ENCODE data around the gene ATG7.
"Not testable (repeated sequence)": the region's sequence is repeated elsewhere in the genome, so short reads cannot be mapped to it uniquely, and the experiment has no call there.

Gene ATG7

DNA sequence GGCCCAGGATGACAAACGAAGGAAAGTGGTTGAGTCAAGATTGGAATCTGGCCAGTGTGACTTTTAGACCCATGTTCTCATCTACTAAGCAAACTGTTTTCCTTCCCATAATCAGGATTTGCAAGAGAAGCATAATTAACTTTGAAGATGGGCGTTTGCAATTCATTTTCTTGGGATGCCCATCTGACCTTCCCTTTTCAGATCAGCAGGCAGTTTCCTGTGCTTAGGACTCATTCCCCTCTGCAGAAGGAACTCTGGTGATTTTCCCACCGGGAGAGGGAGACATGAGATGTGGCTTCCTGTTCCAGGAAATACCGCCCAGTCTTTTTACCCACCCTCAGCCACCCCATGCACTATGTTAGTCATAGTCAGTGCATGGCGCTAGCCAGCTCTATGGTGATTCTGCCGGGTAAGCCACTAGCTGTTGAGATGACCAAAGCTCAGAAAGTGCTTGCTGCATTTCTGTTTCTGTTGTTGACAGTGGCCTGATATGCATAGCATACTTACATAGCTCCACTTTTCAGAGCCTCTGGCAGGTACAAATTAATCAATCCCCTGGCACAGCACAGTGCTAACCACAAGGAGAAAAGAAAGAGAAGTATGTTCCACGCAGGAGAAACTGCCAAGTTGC lies 242.1 kb downstream of the ATG7 start:
- no peak for DNase-seq

DNA sequence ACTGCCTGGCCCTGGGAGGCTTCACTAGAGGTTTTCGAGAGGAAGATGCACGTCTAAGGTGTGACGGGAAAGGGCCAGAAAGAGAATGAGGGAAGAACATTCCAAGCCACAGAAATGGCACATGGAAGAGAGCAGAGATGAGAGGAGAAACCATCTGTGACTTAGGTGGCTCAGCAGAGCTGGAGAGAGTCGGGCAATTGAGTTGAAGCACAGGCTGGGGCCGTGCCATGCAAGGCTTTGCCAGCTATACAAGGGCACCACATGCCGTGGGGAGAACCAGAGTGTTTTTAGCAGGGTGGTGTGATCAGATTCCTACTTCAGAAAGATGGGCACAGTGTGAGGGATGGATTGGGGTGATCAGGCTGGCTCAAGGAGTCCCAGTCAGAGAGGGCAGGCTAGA lies 245.4 kb downstream of the ATG7 start:
- DNase-seq, result no peak

DNA sequence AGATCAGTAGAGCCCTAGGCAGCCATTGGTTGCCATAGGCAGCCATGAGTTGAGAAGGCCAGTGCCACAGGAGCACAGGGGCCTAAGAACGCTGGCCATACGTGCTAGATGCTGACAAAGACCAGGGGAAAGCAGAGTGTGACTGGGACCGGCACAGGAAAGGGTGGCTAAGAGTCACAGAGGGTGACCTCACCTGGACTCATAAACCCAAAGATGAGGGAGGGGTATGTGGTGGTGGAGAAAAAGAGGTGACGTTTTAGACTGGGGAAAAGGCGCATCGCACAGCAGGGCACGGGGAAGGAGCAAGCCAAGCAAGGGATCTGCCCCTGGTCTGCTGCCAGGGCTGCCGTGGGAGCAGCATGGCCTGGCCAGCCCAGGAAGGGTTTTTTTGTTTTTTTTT lies 249.0 kb downstream of the ATG7 start:
- DNase-seq, result no peak

DNA sequence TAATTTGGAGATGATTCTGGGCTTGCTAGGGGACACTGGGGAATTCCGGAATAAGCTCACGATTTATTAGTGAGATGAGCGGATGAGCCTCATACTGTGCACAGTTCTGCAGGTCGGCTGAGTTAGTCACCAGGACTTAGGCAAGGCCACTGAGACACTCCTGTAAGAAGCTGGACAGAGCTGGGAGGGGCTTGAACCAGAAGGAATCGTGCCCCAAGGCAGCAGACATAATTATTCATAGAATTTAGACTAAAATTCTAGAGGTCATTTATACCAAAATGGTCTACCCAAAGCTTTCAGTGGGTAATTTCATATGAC lies 250.2 kb downstream of the ATG7 start:
- DNase-seq, result no peak

DNA sequence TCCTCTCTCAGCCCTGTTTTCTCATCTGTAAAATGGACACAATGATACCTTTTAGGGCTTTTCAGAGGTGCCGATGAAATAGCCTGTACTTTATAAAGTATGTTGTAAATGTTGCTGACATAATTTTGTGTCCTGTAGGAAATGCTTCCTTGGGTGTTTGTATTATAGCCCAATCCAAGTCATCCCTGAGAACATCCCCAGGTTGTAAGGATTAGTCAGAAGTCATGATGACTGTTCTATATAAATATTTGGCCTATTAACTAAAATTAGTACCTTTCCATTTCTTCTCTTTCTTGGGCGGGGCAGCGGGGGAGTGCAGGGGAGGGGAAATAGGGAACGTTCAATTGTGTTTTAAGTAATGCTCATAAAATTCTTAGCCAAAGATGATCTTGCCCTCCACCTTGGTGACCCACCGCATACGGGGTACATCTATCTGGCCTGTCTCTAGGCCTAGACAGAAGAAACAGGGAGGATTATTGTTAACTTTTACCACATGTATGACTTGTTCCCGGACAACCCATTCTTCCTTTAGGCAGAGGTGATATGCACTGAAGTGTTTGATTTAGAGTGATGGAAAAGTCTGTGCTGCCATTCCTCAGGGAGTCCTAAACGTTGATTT lies 250.9 kb downstream of the ATG7 start:
- DNase-seq, result no peak

DNA sequence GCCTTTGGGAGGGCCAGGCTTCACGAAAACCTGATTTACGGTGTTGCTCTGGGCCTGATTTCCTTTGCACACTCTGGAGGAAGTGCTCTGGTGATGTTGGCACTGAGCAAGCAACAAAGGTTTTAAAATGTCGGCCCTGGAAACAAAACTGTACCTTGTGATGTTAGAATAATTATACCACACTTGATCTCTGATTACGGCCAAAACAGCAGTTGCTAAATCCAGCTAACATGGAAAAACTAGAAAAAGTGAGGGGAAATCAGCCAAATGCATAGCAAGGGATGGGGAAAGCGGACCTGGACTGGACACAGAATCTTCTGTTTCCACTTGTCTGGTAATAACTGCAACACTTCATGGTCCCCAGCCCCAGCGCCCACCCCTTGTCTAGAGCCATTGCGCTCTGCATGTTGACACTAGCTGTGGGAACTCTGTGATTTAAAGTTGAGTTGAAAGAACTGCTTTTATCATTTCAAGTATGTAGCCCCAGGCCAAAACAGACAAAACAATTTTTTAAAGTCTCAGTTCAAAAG lies 251.4 kb downstream of the ATG7 start:
- DNase-seq, result no peak

DNA sequence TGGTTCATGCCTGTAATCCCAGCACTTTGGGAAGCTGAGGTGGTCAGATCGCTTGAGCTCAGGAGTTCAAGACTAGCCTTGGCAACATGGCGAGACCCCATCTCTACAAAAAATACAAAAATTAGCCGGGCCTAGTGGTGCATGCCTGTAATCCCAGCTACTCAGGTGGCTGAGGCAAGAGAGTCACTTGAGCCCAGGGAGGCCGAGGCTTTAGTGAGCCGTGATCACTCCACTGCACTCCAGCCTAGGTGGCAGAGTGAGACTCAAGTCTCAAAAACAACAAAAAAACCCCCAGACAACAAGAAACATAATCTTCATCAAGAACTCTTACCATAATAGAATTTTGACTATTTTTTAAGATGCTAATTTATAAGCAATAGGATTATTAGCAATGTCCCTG lies 253.9 kb downstream of the ATG7 start:
- DNase-seq, result not testable (repeated sequence)

DNA sequence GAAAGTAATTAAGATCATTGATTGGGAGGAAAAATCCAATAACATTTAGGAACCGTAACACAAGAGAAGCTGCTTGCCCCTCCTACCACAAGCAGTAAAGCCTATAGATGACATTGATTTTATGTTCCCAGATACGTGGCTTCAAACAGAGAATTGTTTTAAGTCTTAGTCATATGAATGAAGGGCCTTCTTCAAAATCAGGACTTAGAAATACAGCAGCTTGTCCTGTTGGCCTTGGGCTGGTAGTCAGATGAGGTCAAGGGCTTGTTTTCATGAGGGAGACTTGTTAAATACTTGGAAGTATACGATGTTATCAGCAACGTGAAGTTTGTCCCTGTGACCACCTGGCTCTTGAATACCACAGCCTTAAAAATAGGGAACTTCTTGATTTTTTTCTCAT lies 257.1 kb downstream of the ATG7 start:
- DNase-seq, result no peak

DNA sequence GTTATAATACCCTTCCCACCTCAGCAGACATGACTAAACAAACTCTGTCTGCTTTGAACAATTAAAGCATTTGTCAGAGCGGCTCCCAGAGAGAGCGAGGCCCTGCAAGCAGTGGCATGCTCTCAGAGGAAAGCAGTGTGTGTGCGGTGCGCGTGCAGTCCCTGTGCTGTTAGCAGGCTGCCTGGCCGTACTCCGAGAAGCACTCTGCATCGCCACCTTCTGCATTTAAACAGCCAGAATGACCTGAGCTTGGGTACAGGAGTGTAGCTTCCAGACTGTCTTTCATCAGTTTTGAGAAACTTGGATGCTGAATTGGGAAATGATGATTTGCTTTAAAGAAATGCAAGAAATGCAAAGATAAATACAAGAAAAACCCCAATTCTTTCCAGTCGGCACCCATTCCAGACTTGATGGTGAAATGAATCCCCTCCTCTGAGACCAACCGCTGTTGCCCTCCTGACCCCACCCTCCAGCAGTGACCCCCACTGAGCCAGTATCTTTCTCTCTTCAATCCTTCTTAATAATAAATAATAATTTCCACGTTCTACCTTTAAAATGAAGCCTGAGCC lies 258.0 kb downstream of the ATG7 start:
- no peak for DNase-seq

DNA sequence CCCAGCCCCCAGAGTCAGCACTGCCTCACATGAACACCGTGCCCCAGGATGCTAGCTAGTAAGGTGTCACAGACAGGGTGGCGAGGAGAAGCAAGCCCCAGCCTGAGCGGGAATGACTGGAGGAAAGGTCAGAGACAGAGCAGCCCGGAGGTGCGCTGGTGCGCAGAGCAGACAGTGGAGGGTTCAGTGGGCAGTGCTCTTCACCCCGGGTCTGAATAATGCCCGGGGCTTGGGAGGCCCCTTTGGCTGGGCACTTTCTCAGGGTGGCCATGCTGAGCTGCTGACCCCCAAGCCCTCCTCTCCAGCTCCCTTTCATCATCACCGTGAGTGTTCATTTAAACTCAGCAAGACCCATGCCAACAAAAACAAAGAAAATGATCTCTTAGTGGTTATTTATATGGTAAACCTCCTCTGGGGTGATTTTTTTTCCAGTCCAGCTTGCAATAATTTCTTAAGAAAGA lies 260.8 kb downstream of the ATG7 start:
- no peak for DNase-seq

DNA sequence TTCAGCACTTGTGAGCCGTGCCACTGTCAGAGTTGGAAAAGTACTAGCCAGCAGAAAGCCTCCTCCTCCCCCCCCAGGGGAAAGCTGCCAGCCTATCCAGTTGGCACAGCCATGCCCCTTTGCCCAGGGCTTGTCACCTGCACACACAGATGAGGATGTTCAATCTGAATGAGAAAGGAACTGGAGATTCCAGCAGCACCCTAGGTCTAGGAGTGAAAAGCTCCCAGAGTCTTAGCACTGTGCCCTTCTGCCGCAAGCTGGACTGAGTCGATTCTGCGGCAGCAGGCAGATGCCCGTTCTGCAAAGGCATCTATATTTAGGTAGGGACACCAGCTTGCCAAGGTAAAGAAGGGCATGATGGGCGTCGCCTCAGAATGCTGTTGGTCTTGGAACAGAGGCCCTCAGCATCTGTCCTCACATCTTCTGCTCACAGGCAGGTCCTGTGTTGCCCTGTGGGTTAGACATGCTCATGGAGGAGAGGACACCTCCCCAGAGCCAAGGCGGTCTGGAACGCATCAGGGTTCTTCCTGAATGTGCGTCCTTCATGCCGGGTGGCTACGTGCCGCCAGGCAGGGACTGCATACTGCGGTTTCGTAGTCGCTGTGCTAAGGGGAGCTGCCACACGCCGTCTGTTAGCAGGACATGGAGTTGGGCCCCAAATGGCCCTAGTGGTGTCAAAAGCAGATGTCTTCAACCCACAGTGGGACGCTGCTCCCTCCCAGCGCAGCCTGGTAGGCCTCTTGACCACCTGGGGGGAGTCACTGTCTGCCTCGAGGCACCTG lies 262.0 kb downstream of the ATG7 start:
- DNase-seq, result no peak

DNA sequence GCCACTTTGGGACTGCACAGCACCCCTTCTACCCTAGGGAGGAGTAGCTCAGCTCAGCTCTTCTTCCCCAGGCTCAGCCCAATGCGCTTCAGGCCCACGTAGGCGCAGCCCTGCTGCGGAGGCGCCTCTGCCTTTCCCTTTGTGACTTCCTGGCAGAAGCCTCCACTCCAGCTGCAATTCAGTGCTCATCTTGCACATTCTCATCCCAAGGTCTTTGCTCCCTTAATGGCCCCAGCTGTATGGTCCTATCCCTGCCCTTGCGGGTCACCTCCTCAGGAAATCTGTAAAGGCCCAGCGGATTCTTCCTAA lies 262.6 kb downstream of the ATG7 start:
- no peak for DNase-seq

DNA sequence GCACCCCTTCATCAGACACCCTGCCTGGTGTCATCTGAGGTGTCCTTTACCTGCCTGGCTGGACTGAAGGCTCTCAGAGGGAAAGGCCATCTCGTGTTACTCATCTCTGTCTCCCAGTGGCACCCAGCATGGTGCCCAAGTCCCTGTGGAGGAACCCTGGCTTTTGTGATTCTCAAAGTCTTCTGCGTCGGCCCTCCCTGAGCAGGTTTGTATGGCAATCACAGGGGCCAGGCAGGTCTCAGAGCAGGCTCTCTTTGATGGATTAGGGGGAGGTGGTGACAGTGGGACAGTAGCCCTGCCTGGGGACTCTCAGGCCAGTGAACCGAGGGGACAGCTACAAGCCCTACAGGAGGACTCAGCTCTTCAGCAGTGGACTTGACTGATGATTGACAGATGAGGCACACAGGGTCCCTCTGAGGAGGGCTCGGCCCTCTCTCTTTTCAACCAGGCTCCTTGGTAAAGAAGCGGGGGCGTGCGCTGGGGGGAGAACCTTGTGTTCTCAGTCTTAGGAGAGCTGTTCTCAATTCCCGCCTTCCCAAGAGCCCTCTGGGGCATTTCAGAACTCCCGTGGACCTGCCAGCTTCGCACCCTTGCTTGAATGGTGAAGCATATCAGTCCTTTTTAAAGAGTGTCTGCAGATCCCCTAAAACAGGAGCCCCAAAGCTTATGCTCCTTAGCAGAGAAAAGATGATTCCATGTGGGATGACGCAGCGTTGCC lies 263.2 kb downstream of the ATG7 start:
- DNase-seq, result no peak

DNA sequence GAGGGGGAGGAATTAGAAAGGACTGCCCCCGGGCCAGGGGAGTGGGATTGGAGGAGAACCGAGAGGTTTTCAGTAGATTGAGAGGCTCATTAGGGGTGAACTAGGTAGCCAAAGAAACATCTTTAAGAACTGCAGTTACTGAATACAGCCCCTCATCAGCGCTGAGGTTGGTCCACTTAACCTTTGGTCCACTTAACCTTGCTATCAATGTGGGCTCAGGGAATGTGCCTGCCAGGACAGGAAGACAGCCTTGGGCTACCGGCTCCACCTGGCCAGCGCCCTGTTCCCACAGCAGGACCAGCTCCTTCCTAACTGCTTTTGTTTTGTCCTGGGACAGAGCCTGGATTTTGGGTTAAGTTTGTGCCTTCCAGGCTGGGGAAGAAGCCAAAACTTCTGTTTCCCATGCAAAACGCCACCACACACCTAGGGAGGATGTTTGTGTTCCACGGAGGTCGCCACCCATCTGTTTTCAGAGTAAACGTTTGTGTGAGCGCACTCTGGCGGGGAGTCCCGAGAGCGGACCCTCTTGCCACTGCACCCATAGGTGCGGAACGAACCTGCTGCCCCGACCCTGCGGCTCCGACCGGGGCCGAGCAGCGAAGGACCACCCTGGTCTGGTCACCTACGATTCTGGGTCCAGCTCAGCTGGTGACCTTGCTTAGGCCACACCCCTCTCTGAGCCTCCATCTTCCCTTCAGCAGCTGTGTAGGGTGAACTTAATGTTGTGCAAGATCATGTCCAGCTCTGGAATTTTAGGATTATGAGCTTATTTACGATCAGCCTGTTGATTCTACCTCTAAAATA lies 264.1 kb downstream of the ATG7 start:
- no peak for DNase-seq

DNA sequence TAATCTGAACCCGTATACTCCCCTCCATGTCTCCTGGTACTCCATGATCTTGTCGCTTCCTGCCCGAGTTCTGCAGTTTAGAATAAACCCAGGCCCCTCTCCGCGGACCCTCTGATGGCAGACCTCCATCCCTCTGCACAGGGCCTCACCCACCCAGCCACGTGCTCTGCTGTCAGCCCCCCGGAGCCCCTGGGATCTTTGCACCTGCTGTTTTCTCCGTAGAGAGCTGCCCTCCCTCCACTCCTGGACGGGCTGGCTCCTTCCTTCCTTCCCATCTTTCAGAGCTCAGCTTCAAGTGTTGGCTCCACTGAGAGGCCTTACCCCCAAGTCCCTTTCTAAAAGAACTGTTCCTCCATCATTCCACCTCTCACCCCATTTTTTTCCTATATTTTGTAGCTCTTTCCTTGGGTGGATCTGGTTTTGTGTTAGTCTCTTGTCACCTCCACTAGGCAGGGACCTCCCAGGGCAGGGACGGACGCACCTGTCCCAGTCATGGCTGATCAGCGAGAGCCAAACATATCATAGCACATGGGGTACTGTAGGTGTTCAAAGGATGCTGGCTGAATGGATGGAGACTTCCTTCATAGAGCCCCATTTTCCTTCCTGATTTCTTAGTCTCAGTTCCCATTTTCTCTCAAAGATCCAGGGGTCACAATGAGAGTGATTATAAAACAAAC lies 264.9 kb downstream of the ATG7 start:
- no peak for DNase-seq

DNA sequence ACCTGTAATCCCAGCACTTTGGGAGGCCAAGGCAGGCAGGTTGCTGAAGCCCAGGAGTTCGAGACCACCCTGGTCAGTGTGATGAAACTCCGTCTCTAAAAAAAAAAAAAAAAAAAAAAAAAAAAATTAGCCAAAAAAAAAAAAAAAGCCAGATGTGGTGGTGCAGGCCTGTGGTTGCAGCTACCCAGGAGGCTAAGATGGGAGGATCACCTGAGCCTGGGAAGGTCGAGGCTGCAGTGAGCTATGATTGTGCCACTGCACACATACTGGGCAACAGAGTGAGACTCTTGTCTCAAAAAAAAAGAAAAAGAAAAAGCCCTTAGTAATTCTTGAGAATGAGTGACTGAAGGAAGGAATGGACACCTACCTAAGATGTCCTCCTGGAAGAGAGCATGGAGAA lies 266.4 kb downstream of the ATG7 start:
- DNase-seq, result no peak

DNA sequence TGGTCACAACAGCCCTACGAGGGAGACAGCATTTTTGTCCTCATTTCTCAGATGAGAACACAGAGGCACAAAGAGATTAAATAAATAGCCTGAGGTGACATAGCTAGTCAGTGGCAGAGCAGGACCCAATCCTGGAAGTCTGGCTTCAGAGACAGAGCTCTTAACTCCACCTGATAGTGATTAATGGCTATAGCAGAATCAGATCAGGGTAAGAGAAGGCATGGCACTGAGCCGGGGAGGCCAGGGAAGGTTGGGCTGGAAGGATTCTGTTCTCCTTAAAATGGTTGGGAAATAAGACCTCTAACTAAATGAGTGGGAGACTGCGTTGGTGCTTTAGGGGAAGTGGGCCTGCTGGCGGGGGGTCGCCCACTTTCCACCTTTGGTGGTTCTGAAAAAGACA lies 267.0 kb downstream of the ATG7 start:
- DNase-seq, result no peak

DNA sequence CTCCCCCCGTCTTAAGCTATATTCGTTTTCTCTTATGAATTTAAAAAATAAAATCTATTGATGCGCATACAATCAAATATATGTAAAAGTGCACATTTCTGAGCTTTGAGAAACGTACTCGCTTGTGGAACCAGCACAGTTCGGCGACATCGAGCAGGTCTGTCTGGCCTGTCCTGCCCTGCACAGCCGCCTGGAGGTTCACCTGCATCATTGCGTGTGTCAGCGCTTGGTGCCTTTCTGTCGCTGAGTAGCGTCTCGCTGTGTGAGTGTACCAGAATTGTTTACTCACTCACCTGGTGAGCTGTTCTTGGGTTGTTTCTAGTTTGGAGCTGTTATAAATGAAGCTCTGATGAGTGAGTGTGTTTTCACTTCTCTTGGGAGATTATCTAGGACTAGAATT lies 267.5 kb downstream of the ATG7 start:
- DNase-seq, result no peak

DNA sequence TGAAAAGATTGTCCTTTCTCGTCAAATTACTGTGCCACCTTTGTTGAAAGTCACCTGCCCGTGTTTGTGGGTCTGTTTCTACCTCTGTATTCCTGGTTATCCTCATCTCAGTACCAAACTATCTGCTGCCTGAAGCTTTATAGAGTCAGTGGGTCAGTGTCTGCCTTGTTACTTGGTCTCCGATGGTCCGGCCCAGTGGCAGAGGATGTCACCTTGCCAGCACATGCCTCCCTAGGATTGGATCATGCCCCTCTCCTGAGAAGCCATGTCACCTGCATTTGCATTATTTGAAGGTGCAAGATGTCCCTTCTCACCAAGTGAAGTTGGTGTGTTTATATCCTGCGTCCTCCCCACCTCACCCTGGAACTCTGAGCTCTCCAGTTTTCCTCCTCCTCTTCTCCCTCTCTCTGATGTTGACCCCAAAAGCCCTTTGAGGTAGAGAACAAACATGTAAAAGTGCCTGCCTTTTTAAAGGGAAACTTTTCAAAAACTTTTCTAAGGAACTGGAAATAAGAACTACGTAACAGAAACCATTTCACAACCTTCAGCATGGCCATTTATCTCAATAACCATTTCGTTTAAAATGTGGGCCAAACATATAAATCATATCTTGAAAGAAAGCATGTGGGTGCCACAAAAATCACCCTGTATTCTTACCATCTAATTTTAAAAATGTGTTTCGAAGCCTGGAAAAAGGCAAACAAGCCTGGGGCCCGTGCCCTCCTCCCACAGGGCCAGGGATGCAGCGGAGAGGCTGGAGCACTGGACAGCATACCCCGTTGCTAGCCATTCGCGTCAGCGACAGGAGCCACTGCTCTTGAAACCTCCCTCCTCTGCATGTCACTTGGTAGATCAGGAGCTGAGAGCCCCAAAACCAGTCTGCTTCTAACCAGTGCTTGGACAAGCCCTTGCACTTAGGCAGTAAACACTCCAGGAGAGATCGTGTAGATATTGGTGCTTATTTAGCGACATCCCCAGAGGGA lies 269.4 kb downstream of the ATG7 start:
- DNase-seq, result no peak

DNA sequence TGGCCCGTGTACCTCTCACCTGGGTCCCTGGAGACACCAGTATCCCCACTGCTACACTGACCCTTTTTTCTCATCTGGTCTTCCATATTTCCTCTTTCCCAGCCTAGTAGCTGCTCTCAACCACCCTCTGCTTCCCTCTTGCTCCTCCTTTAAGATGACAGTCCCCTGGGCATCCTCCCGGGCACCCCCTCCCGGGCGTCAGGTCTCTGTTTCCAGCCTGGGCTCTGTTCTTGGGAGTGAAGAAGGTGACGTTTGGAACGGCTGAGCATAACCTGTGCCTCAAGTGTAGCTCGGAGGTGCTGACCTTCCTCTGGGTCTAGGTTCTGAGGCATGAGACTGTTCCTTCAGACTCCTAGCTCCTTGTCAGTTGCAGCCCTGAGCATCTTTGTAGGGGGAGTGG lies 270.4 kb downstream of the ATG7 start:
- no peak for DNase-seq
